ENCODE measurements around the gene STXBP6. TPM values are rescaled to one million over a fixed set of nuclear protein-coding genes. Genes with fewer than 3 reads are reported as not detected.

The STXBP6 gene
- total and polyA plus RNA-seq, 2 of the 13 experiments (the other 11 are each of a cell fraction or from before 2014, with no cell fraction given), result 35.3 to 42.8 TPM

GRCh38 chr14:24818058-24818822, 231.7 kb downstream of the STXBP6 start (continued):
- TF ChIP-seq PRDM10 (CRISPR knock-in tag; IDR thresholded peaks at IDR 0.05; ENCODE audit: low read depth) (no peak; the same call in 1 of the 2 replicates), ZSCAN31 (CRISPR knock-in tag; IDR thresholded peaks at IDR 0.05; ENCODE audit: low read depth) (peak; percentile 96), RXRB (CRISPR knock-in tag; IDR thresholded peaks at IDR 0.05; ENCODE audit: borderline replicate concordance) (peak; percentile 85), SP140L (CRISPR knock-in tag; IDR thresholded peaks at IDR 0.05; ENCODE audit: borderline replicate concordance) (no peak; the same call in 1 of the 2 replicates), ZNF724P (CRISPR knock-in tag; IDR thresholded peaks at IDR 0.05; ENCODE audit: borderline replicate concordance) (peak; percentile 95), ZNF646 (CRISPR knock-in tag; IDR thresholded peaks at IDR 0.05) (no peak), ZNF577 (CRISPR knock-in tag; IDR thresholded peaks at IDR 0.05; ENCODE audit: borderline replicate concordance, low read depth) (no peak), ZBTB33 (CRISPR knock-in tag; IDR thresholded peaks at IDR 0.05) (0 out of 2 replicates have a peak, but pooled peaks have one; percentile 24), IRF2 (CRISPR knock-in tag; IDR thresholded peaks at IDR 0.05) (peak; percentile 37; the same call in 1 of the 2 replicates), LRRFIP1 (CRISPR knock-in tag; conservative IDR thresholded peaks at IDR 0.05) (no peak), NFYC (CRISPR knock-in tag; IDR thresholded peaks at IDR 0.05) (peak; percentile 54), JUN (CRISPR knock-in tag; IDR thresholded peaks at IDR 0.05) (0 out of 2 replicates have a peak, but pooled peaks have one; percentile 48), ERF (CRISPR knock-in tag; IDR thresholded peaks at IDR 0.05) (peak; percentile 85)

All from HepG2 (cell line).